H1 (cell line): ENCODE data around the gene MAGI1. TPM values are rescaled to one million over a fixed set of nuclear protein-coding genes. Genes with fewer than 3 reads are reported as not detected.

ENCODE experiments used
- CTCF ChIA-PET: fragments of 300-600 bp; sonication (Branson Sonifier 250); formaldehyde crosslinking; loops from one replicate; lab custom pipeline; 2021; ENCODE audit not compliant: partially characterized antibody; lab: Charles Lee
- POLR2A ChIA-PET: fragments of 300-600 bp; sonication (Branson Sonifier 250); formaldehyde crosslinking; loops from one replicate; lab custom pipeline; 2021; ENCODE audit warnings: inconsistent platforms; ENCODE audit not compliant: partially characterized antibody; lab: Charles Lee
- DNase-seq, 2 experiments: peaks; one replicate each; pipeline versions ENCODE4 v3.0.0 to v3.0.0-alpha.2; 2010 to 2022; ENCODE audit warnings: low spot score in 2 of 2, low read depth in 1 of 2, mixed read lengths in 1 of 2
- FAIRE-seq: peaks from 2 replicates; lab custom pipeline; 2011; peaks lifted over from hg19 to GRCh38; lab: Jason Lieb, UNC
- H2AFZ ChIP-seq: 2 replicates; pipeline ENCODE4 v1.8.1; 2012; ENCODE audit warnings: low read length, inconsistent platforms
- H2AK5ac ChIP-seq: 2 replicates; pipeline ENCODE4 v1.6.1; 2013; ENCODE audit warnings: low read depth, low read length
- H2BK120ac ChIP-seq: replicated peaks from 2 replicates; pipeline ENCODE3; 2013; ENCODE audit warnings: low read depth, low read length, inconsistent platforms
- H2BK12ac ChIP-seq: 2 replicates; pipeline ENCODE4 v1.6.1; 2013; ENCODE audit warnings: low read depth, low read length
- H2BK15ac ChIP-seq: 2 replicates; pipeline ENCODE4 v1.6.1; 2013; ENCODE audit warnings: low read length
- H2BK20ac ChIP-seq: 2 replicates; pipeline ENCODE4 v1.6.1; 2013; ENCODE audit warnings: low read length
- H2BK5ac ChIP-seq: 2 replicates; pipeline ENCODE4 v1.6.1; 2013; ENCODE audit warnings: low read depth, low read length
- H3K14ac ChIP-seq: 2 replicates; pipeline ENCODE4 v1.6.1; 2013; ENCODE audit warnings: inconsistent platforms; ENCODE audit not compliant: insufficient read length
- H3K18ac ChIP-seq: 2 replicates; pipeline ENCODE4 v1.6.1; 2013; ENCODE audit warnings: low read length; ENCODE audit errors: extremely low read depth
- H3K23ac ChIP-seq: 2 replicates; pipeline ENCODE4 v1.6.1; 2013; ENCODE audit warnings: inconsistent platforms; ENCODE audit not compliant: insufficient read length
- H3K23me2 ChIP-seq: 2 replicates; pipeline ENCODE4 v1.6.1; 2013; ENCODE audit warnings: low read depth, low read length
- H3K27ac ChIP-seq: 2 replicates; pipeline ENCODE4 v1.6.1; 2011; ENCODE audit warnings: low read depth, low read length, inconsistent platforms
- H3K27me3 ChIP-seq, 4 experiments: replicated peaks in 1 of 4; 1 replicate in 1 of 4; 2 replicates in 3 of 4; pipeline versions ENCODE4 v1.6.1 to v1.8.1; 2011 to 2013; ENCODE audit warnings: low read length in 3 of 4, mild to moderate bottlenecking in 3 of 4, inconsistent platforms in 2 of 4, mixed read lengths in 2 of 4, moderate library complexity in 1 of 4; ENCODE audit not compliant: control insufficient read depth in 3 of 4, insufficient read depth in 3 of 4; ENCODE audit errors: extremely low read depth in 1 of 4
- H3K36me3 ChIP-seq, 4 experiments: 2 replicates each; pipeline versions ENCODE4 v1.6.1 to v1.8.1; 2011 to 2013; ENCODE audit warnings: mild to moderate bottlenecking in 4 of 4, low read length in 3 of 4, moderate library complexity in 2 of 4, control low read depth in 1 of 4, inconsistent platforms in 1 of 4; ENCODE audit not compliant: insufficient read depth in 4 of 4, control insufficient read depth in 2 of 4
- H3K4ac ChIP-seq: replicated peaks from 2 replicates; pipeline ENCODE3; 2013; ENCODE audit warnings: low read length, low read depth, mixed read lengths, inconsistent platforms; ENCODE audit not compliant: insufficient read length
- H3K4me1 ChIP-seq, 4 experiments: replicated peaks in 1 of 4; 1 replicate in 1 of 4; 2 replicates in 3 of 4; pipeline versions ENCODE4 v1.6.1 to v1.8.1; 2011 to 2013; ENCODE audit warnings: low read length in 3 of 4, inconsistent platforms in 2 of 4, mixed read lengths in 1 of 4; ENCODE audit not compliant: insufficient read depth in 4 of 4, control insufficient read depth in 3 of 4
- H3K4me2 ChIP-seq, 2 experiments: 2 replicates each; pipeline versions ENCODE4 v1.6.1 to v1.8.1; 2011 to 2013; ENCODE audit warnings: low read depth in 2 of 2, low read length in 2 of 2, control low read depth in 1 of 2, inconsistent platforms in 1 of 2, mild to moderate bottlenecking in 1 of 2; ENCODE audit not compliant: insufficient read depth in 1 of 2
- H3K4me3 ChIP-seq, 4 experiments: fragments of 200-600, 300-600 bp in 1 of 4; sonication (generic), shearing (Covaris generic), sonication (Bioruptor Twin) in 1 of 4; 2 replicates each; pipeline versions ENCODE4 v1.5.1 to v1.8.1; 2011 to 2016; ENCODE audit warnings: low read length in 4 of 4, low read depth in 3 of 4, control low read depth in 2 of 4, inconsistent platforms in 2 of 4, mild to moderate bottlenecking in 2 of 4, mixed read lengths in 1 of 4, moderate library complexity in 1 of 4; ENCODE audit not compliant: insufficient read depth in 2 of 4; ENCODE audit errors: extremely low read depth in 1 of 4
- H3K56ac ChIP-seq: replicated peaks from 2 replicates; pipeline ENCODE3; 2013; ENCODE audit warnings: low read depth, mild to moderate bottlenecking, mixed read lengths, low read length, inconsistent platforms; ENCODE audit not compliant: insufficient read length
- H3K79me1 ChIP-seq: 2 replicates; pipeline ENCODE4 v1.6.1; 2013; ENCODE audit warnings: low read depth, low read length, control low read depth
- H3K79me2 ChIP-seq, 2 experiments: 2 replicates each; pipeline versions ENCODE4 v1.6.1 to v1.8.1; 2012 to 2013; ENCODE audit warnings: low read length in 2 of 2, mild to moderate bottlenecking in 2 of 2, inconsistent platforms in 1 of 2; ENCODE audit not compliant: insufficient read depth in 2 of 2, control insufficient read depth in 1 of 2
- H3K9ac ChIP-seq, 4 experiments: replicated peaks in 1 of 4; 1 replicate in 1 of 4; 2 replicates in 3 of 4; pipeline versions ENCODE4 v1.6.1 to v1.8.1; 2011 to 2013; ENCODE audit warnings: low read depth in 3 of 4, low read length in 3 of 4, control low read depth in 2 of 4, mild to moderate bottlenecking in 2 of 4, moderate library complexity in 2 of 4, inconsistent platforms in 1 of 4; ENCODE audit errors: extremely low read depth in 1 of 4
- H3K9me3 ChIP-seq, 2 experiments: 2 replicates each; pipeline versions ENCODE4 v1.6.1 to v1.8.1; 2012 to 2013; ENCODE audit warnings: mild to moderate bottlenecking in 2 of 2, moderate library complexity in 2 of 2, control low read depth in 1 of 2, inconsistent platforms in 1 of 2, low read depth in 1 of 2, low read length in 1 of 2, mixed read lengths in 1 of 2; ENCODE audit not compliant: insufficient read depth in 2 of 2
- H4K20me1 ChIP-seq, 2 experiments: replicated peaks in 1 of 2; 2 replicates each; pipeline versions ENCODE3 to v1.8.1; 2011 to 2013; ENCODE audit warnings: inconsistent platforms in 2 of 2, low read length in 2 of 2, mild to moderate bottlenecking in 1 of 2; ENCODE audit not compliant: insufficient read depth in 2 of 2, control insufficient read depth in 1 of 2
- H4K5ac ChIP-seq: 2 replicates; pipeline ENCODE4 v1.6.1; 2013; ENCODE audit warnings: low read length, low read depth, mixed read lengths, inconsistent platforms; ENCODE audit not compliant: insufficient read length
- H4K8ac ChIP-seq: 2 replicates; pipeline ENCODE4 v1.8.0; 2013; ENCODE audit warnings: mild to moderate bottlenecking, moderate library complexity, low read length, inconsistent platforms; ENCODE audit not compliant: insufficient read depth; ENCODE audit errors: extremely low read depth
- H4K91ac ChIP-seq: replicated peaks from 2 replicates; pipeline ENCODE3; 2013; ENCODE audit warnings: low read length, mixed read lengths, inconsistent platforms; ENCODE audit not compliant: insufficient read length
- BRCA1 ChIP-seq: IDR thresholded peaks from 2 replicates; pipeline ENCODE4 v1.6.1; 2012; ENCODE audit warnings: low read depth, low read length, improper control_type of control experiment
- FOSL1 ChIP-seq: IDR thresholded peaks from 2 replicates; pipeline ENCODE4 v1.6.1; 2011; ENCODE audit warnings: mild to moderate bottlenecking, low read depth, low read length, moderate library complexity; ENCODE audit not compliant: insufficient read depth
- RAD21 ChIP-seq, 2 experiments: IDR thresholded peaks in 1 of 2; conservative IDR thresholded peaks in 1 of 2; 2 replicates each; pipeline ENCODE4 v1.6.1; 2011; ENCODE audit warnings: low read depth in 2 of 2, low read length in 2 of 2, improper control_type of control experiment in 1 of 2, inconsistent platforms in 1 of 2, mild to moderate bottlenecking in 1 of 2, moderate library complexity in 1 of 2
- WGBS, 2 experiments: shearing (Covaris generic) in 1 of 2; methylation state at CpG; one replicate each; pipeline versions ENCODE4 v1.1.6 to v1.1.7; 2013 to 2015; ENCODE audit warnings: low lambda C conversion rate in 2 of 2, mixed read lengths in 2 of 2, inconsistent platforms in 1 of 2, low coverage in 1 of 2, missing lambda C conversion rate in 1 of 2; ENCODE audit not compliant: insufficient replicate concordance in 2 of 2, insufficient coverage in 1 of 2, insufficient read length in 1 of 2; ENCODE audit errors: extremely low coverage in 1 of 2, missing lambda C conversion rate in 1 of 2; 5-methylcytosine and 5-hydroxymethylcytosine counted together
- polyA plus RNA-seq, 7 experiments: library from polyadenylated mRNA; depleted of rRNA in 3 of 7; stranded (reverse) in 5 of 7; unstranded in 2 of 7; fragments of >200 nt in 5 of 7; fragments of 200-250 nt in 2 of 7; gene quantifications; 1 replicate in 5 of 7; 2 replicates in 1 of 7; 4 replicates in 1 of 7; pipeline versions ENCODE4 v1.2.1 to v1.2.3, GENCODE V29; 2011 to 2013; ENCODE audit warnings: missing spikeins in 2 of 7, mixed read lengths in 2 of 7
- total RNA-seq: library from RNA; stranded (reverse); fragmentation: NEBNext Ultra II Directional; extraction: Animal tissue kit (Norgen Biotek cat#: 25700); gene quantifications from 2 replicates; pipeline ENCODE4 v1.2.1, GENCODE V29; 2021

The MAGI1 gene
- total and polyA plus RNA-seq, 2 of the 8 experiments (the other 6 are each of a cell fraction or from before 2014, with no cell fraction given): 19.8 to 78.0 TPM

GRCh38 chr3:65322910-65323309 lies 715.8 kb downstream of the MAGI1 start:
- Histone ChIP-seq H3K18ac (no peak overlapping the region), H3K4me2 (no peak overlapping the region), H3K14ac (no peak overlapping the region), H3K23me2 (no peaks in the 10 kb centered on the region; the same call in 1 of the 2 replicates), H3K79me1 (no peaks in the 10 kb centered on the region), H2BK5ac (no peak overlapping the region), H3K79me2 (no peaks in the 10 kb centered on the region), H2BK20ac (no peak overlapping the region), H3K56ac (no peak overlapping the region), H3K4ac (no peak overlapping the region), H3K9me3 (no peaks in the 10 kb centered on the region; a peak in 1 of 4 replicates), H3K9ac (no peak overlapping the region), H3K4me3 (no peak overlapping the region), H4K8ac (no peak overlapping the region), H3K4me1 (no peaks in the 10 kb centered on the region), H4K91ac (no peak overlapping the region), H2AFZ (no peak overlapping the region), H2BK12ac (no peak overlapping the region), H3K36me3 (no peaks in the 10 kb centered on the region), H3K27me3 (no peaks in the 10 kb centered on the region), H2BK15ac (no peak overlapping the region), H3K23ac (no peak overlapping the region), H2BK120ac (no peak overlapping the region), H2AK5ac (no peak overlapping the region), H4K20me1 (no peaks in the 10 kb centered on the region), H3K27ac (no peak overlapping the region), H4K5ac (no peak overlapping the region)
- POLR2A ChIA-PET: no interaction called here
- DNase-seq (no peak), FAIRE-seq (no peak)
- CTCF ChIA-PET: interaction anchor here (1.4 to 2.1 kb wide), 3 partner anchors 11 to 19 kb away, joined by 4 to 11 read pairs (median 5); no protein-coding TSS in a partner anchor
- WGBS, 2 experiments: 92% methylated on average over 7 of the region's 7 CpGs; no CpG with 5 or more reads in 1 of the 2 experiments
- no peak for TF ChIP-seq BRCA1
- TF ChIP-seq FOSL1: no peak
- TF ChIP-seq RAD21 (IDR thresholded peaks at IDR 0.05 in 1 of 2, conservative IDR thresholded peaks at IDR 0.05 in 1 of 2; ENCODE audit: low read depth in 2 of 2, low read length in 2 of 2): no peak
